IgD-negative memory B cell (primary cell): ENCODE data around the gene KDM3A. TPM values are rescaled to one million over a fixed set of nuclear protein-coding genes. Genes with fewer than 3 reads are reported as not detected.

Source experiments
- H3K27ac Mint-ChIP-seq, 3 donors: one replicate each; pipeline ENCODE4 v1.8.0; 2020 to 2022; ENCODE audit warnings: mild to moderate bottlenecking in 3 of 3, mixed read lengths in 3 of 3, moderate library complexity in 1 of 3
- H3K27me3 Mint-ChIP-seq: one replicate; pipeline ENCODE4 v1.8.0; 2021; ENCODE audit warnings: mixed read lengths
- H3K36me3 Mint-ChIP-seq: one replicate; pipeline ENCODE4 v1.8.0; 2020; ENCODE audit warnings: mild to moderate bottlenecking, mixed read lengths
- H3K4me1 Mint-ChIP-seq, 3 donors: one replicate each; pipeline ENCODE4 v1.8.0; 2020 to 2022; ENCODE audit warnings: mixed read lengths in 3 of 3, mild to moderate bottlenecking in 1 of 3
- H3K4me3 Mint-ChIP-seq, 4 donors: one replicate each; pipeline ENCODE4 v1.8.0; 2020 to 2022; ENCODE audit warnings: mild to moderate bottlenecking in 4 of 4, mixed read lengths in 4 of 4, moderate library complexity in 3 of 4
- H3K9me3 Mint-ChIP-seq, 3 donors: one replicate each; pipeline ENCODE4 v1.8.0; 2020 to 2021; ENCODE audit warnings: mixed read lengths in 3 of 3, mild to moderate bottlenecking in 1 of 3
- polyA plus RNA-seq: library from polyadenylated mRNA; unstranded; fragments of 300-500 nt; fragmentation: Illumina TruSeq; gene quantifications from one replicate; pipeline ENCODE4 v1.2.3, GENCODE V29; 2021

KDM3A gene
- polyA plus RNA-seq, 1 donor from 2014 or later = 14.2 TPM

GRCh38 chr2:86507600-86507999 lies 66.4 kb downstream of the KDM3A start:
- H3K36me3 Mint-ChIP-seq = peaks cover 30% of the 10 kb centered on the region
- H3K4me1 Mint-ChIP-seq = no peaks in the 10 kb centered on the region
- no peak overlapping the region for H3K4me3 Mint-ChIP-seq
- H3K27ac Mint-ChIP-seq = no peak overlapping the region
- peaks cover 2 to 11% (median 4%) of the 10 kb centered on the region in 3 donors for H3K9me3 Mint-ChIP-seq
- no peaks in the 10 kb centered on the region for H3K27me3 Mint-ChIP-seq

- H3K4me3 Mint-ChIP-seq = no peak overlapping the region
- peaks cover 0 to 5% (median 0%) of the 10 kb centered on the region in 3 donors for H3K4me1 Mint-ChIP-seq
- H3K27me3 Mint-ChIP-seq = no peaks in the 10 kb centered on the region
- H3K9me3 Mint-ChIP-seq = no peaks in the 10 kb centered on the region
- H3K27ac Mint-ChIP-seq = no peak overlapping the region
- peaks cover 13% of the 10 kb centered on the region for H3K36me3 Mint-ChIP-seq
These were observed 69.3 kb downstream of the KDM3A start for GRCh38 chr2:86510436-86510933.

- H3K4me3 Mint-ChIP-seq = no peak overlapping the region
- no peaks in the 10 kb centered on the region for H3K9me3 Mint-ChIP-seq
- H3K36me3 Mint-ChIP-seq = peaks cover 18% of the 10 kb centered on the region
- peaks cover 0 to 5% (median 0%) of the 10 kb centered on the region in 3 donors for H3K4me1 Mint-ChIP-seq
- H3K27ac Mint-ChIP-seq = no peak overlapping the region
- H3K27me3 Mint-ChIP-seq = no peaks in the 10 kb centered on the region
These were observed 70.9 kb downstream of the KDM3A start for GRCh38 chr2:86512034-86512433.

DNA sequence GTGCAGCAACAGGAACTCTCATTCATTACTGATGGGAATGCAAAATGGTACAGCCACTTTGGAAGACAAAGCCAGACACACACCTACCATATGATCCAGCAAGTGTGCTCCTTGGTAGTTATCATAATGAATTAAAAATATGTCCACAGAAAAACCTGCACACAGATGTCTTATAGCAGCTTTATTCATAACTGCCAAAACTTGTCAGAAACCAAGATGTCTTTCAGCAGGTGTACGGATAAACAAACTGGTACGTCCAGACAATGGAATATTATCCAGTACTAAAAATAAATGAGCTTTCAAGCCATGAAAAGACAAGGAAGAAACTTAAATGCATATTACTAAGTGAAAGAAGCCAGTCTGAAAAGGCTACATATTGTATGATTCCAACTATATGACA lies 71.7 kb downstream of the KDM3A start:
- H3K36me3 Mint-ChIP-seq = peaks cover 18% of the 10 kb centered on the region
- H3K27me3 Mint-ChIP-seq = no peaks in the 10 kb centered on the region
- H3K4me1 Mint-ChIP-seq = peaks cover 0 to 5% (median 0%) of the 10 kb centered on the region in 3 donors
- H3K27ac Mint-ChIP-seq = no peak overlapping the region
- no peak overlapping the region for H3K4me3 Mint-ChIP-seq
- no peaks in the 10 kb centered on the region for H3K9me3 Mint-ChIP-seq

GRCh38 chr2:86513948-86514660 lies 72.9 kb downstream of the KDM3A start:
- H3K4me1 Mint-ChIP-seq = peaks cover 0 to 5% (median 0%) of the 10 kb centered on the region in 3 donors
- no peaks in the 10 kb centered on the region for H3K27me3 Mint-ChIP-seq
- H3K9me3 Mint-ChIP-seq = no peaks in the 10 kb centered on the region
- H3K27ac Mint-ChIP-seq = no peak overlapping the region
- peaks cover 13% of the 10 kb centered on the region for H3K36me3 Mint-ChIP-seq
- no peak overlapping the region for H3K4me3 Mint-ChIP-seq

DNA sequence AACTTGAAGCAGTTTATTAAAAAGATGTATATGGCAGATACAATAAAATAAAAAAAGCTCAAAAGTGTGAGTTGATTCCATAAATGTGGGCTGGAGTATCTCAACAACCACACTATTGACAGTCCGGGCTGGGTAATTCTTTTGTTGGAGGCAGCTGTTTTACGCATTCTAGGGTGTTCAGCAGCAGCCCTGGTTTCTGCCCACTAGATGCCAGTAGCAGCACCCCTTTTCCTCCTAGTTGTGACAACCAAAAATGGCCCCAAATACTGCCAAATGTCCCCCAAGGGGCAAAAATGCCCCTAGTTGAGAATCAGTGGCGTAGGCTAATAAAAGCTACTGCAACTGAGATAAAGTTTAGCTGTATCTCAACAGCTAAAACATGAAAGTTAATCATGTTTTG lies 77.3 kb downstream of the KDM3A start:
- Mint-ChIP-seq H3K4me3 (no peak overlapping the region), H3K9me3 (peaks cover 4 to 10% (median 5%) of the 10 kb centered on the region in 3 donors), H3K36me3 (peaks cover 15% of the 10 kb centered on the region), H3K27ac (no peak overlapping the region), H3K4me1 (peaks cover 0 to 2% (median 0%) of the 10 kb centered on the region in 3 donors), H3K27me3 (no peaks in the 10 kb centered on the region)

GRCh38 chr2:86519349-86519748 lies 78.2 kb downstream of the KDM3A start:
- no peak overlapping the region for H3K4me3 Mint-ChIP-seq
- H3K36me3 Mint-ChIP-seq = peaks cover 15% of the 10 kb centered on the region
- H3K27ac Mint-ChIP-seq = no peak overlapping the region
- H3K4me1 Mint-ChIP-seq = no peaks in the 10 kb centered on the region
- H3K9me3 Mint-ChIP-seq = peaks cover 4 to 10% (median 5%) of the 10 kb centered on the region in 3 donors
- no peaks in the 10 kb centered on the region for H3K27me3 Mint-ChIP-seq

GRCh38 chr2:86520153-86520552 lies 79.0 kb downstream of the KDM3A start:
- no peak overlapping the region for H3K4me3 Mint-ChIP-seq
- H3K4me1 Mint-ChIP-seq = no peaks in the 10 kb centered on the region
- H3K9me3 Mint-ChIP-seq = peaks cover 4 to 10% (median 5%) of the 10 kb centered on the region in 3 donors
- H3K36me3 Mint-ChIP-seq = peaks cover 19% of the 10 kb centered on the region
- no peak overlapping the region for H3K27ac Mint-ChIP-seq
- H3K27me3 Mint-ChIP-seq = no peaks in the 10 kb centered on the region

DNA sequence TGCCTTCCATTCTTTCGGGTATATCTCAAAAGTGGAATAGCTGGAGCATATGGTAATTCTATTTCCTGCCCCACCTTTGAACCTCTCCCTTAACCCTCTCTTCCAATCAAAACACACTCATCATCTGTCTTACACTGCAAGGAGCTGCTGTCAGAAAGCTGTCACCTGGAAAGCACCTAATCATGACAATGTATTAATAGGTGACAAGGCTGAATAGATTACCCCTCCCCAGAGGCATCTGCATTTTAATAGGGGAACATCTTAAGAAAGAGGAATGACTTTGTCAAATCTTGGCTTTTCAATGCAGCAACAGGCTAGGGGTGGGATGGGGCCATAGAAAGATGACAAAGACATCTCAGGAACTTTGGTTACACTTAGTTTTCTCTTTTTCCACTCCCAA lies 80.8 kb downstream of the KDM3A start:
- Mint-ChIP-seq H3K4me3 (no peak overlapping the region), H3K27ac (no peak overlapping the region), H3K4me1 (no peaks in the 10 kb centered on the region), H3K9me3 (peaks cover 4 to 10% (median 5%) of the 10 kb centered on the region in 3 donors), H3K36me3 (peaks cover 18% of the 10 kb centered on the region), H3K27me3 (no peaks in the 10 kb centered on the region)

- Mint-ChIP-seq H3K27ac (no peak overlapping the region), H3K27me3 (no peaks in the 10 kb centered on the region), H3K36me3 (peaks cover 18% of the 10 kb centered on the region), H3K4me1 (no peaks in the 10 kb centered on the region), H3K9me3 (peaks cover 4 to 10% (median 5%) of the 10 kb centered on the region in 3 donors), H3K4me3 (no peak overlapping the region)
These were observed 81.5 kb downstream of the KDM3A start for GRCh38 chr2:86522711-86523110.

DNA sequence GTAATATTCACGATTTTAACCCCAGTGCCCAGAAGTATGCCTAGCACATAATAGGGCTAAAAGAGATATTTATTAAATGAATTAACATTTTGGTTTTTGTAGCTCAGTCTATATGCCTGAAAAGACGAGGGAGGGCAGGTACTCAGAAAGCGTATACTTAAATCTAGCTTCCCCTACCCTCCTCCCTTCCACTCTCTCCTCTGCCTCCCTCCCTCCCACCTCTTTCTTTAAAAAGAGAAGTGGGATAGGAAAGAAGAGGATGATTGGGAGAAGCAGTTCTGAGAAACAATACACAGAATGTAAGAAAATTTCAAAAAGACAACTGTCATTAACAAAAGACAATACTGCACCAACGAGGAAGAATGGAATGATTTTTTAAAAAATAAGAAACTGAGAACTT lies 82.3 kb downstream of the KDM3A start:
- Mint-ChIP-seq H3K9me3 (peaks cover 4 to 10% (median 5%) of the 10 kb centered on the region in 3 donors), H3K36me3 (peaks cover 18% of the 10 kb centered on the region), H3K27me3 (no peaks in the 10 kb centered on the region), H3K4me1 (no peaks in the 10 kb centered on the region), H3K27ac (peak overlapping the region in 1 of 3 donors; percentile 10), H3K4me3 (no peak overlapping the region)

- H3K4me1 Mint-ChIP-seq = peaks cover 0 to 3% (median 0%) of the 10 kb centered on the region in 3 donors
- no peaks in the 10 kb centered on the region for H3K27me3 Mint-ChIP-seq
- no peak overlapping the region for H3K27ac Mint-ChIP-seq
- no peak overlapping the region for H3K4me3 Mint-ChIP-seq
- H3K9me3 Mint-ChIP-seq = no peaks in the 10 kb centered on the region
- peaks cover 13% of the 10 kb centered on the region for H3K36me3 Mint-ChIP-seq
These were observed 84.5 kb downstream of the KDM3A start for GRCh38 chr2:86525421-86526340.

DNA sequence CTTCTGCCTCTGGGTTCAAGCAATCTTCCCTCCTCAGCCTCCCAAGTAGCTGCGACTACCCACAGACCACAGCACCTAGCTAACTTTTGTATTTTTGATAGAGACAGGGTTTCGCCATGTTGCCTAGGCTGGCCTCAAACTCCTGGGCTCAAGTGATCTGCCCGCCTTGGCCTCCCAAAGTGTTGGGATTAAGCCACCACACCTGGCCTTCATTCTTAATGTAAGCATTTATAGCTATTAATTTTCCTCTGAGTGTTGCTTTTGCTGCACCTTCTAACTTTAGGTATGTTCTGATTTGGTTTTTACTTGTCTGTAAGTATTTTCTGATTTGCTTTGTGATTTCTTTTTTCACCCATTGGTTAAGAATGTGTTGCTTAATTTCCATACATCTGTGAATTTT lies 92.4 kb downstream of the KDM3A start:
- H3K27me3 Mint-ChIP-seq = no peaks in the 10 kb centered on the region
- no peak overlapping the region for H3K27ac Mint-ChIP-seq
- H3K4me1 Mint-ChIP-seq = peaks cover 0 to 9% (median 0%) of the 10 kb centered on the region in 3 donors
- H3K36me3 Mint-ChIP-seq = peaks cover 17% of the 10 kb centered on the region
- H3K4me3 Mint-ChIP-seq = peak overlapping the region in 1 of 4 donors; percentile 2
- peaks cover 0 to 4% (median 0%) of the 10 kb centered on the region in 3 donors for H3K9me3 Mint-ChIP-seq

DNA sequence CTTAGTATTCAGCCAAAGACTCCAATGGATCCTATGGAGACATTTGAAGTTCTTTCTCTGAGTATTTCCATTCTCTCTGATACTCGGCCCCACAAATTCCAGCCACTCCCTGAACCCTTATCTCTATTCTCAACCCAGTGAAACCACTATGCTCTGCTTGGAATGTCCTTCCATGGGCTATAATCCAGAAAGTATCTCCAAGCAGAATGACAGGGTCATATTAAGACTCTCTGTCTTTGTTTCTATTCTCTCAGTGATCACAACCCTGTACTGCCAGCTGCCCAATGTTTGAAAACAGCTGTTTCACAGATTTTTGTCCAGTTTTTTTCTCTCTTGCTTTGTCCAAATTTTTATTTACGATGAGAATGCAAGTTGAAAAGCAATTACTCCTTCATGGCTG lies 100.2 kb downstream of the KDM3A start:
- peaks cover 17% of the 10 kb centered on the region for H3K36me3 Mint-ChIP-seq
- H3K4me3 Mint-ChIP-seq = no peak overlapping the region
- H3K4me1 Mint-ChIP-seq = no peaks in the 10 kb centered on the region
- H3K27ac Mint-ChIP-seq = no peak overlapping the region
- no peaks in the 10 kb centered on the region for H3K9me3 Mint-ChIP-seq
- no peaks in the 10 kb centered on the region for H3K27me3 Mint-ChIP-seq
